HG03575 (cell line): ENCODE results near the gene ZSWIM6.

Source experiments
- ATAC-seq: cut with Tn5 transposase; IDR thresholded peaks from one replicate; pipeline ENCODE4 v1.9.1; 2021; ENCODE audit not compliant: unreplicated experiment, insufficient number of reproducible peaks, low FRiP score; ENCODE audit errors: extremely low read depth

Gene ZSWIM6

GRCh38 chr5:61460471-61460870 is 128.4 kb downstream of the ZSWIM6 start:
- ATAC-seq, result no peak

- ATAC-seq, result no peak
Observed at GRCh38 chr5:61461417-61461816, 129.4 kb downstream of the ZSWIM6 start.

- ATAC-seq, result no peak
Observed at GRCh38 chr5:61461926-61462325, 129.9 kb downstream of the ZSWIM6 start.

GRCh38 chr5:61463596-61463995 is 131.5 kb downstream of the ZSWIM6 start:
- no peak for ATAC-seq

GRCh38 chr5:61464512-61464911 is 132.5 kb downstream of the ZSWIM6 start:
- no peak for ATAC-seq

- no peak for ATAC-seq
Observed at GRCh38 chr5:61465066-61465465, 133.0 kb downstream of the ZSWIM6 start.

- ATAC-seq, result no peak
Observed at GRCh38 chr5:61465496-61465895, 133.4 kb downstream of the ZSWIM6 start.

GRCh38 chr5:61466017-61466416 is 134.0 kb downstream of the ZSWIM6 start:
- ATAC-seq, result no peak

GRCh38 chr5:61467766-61468482 is 135.9 kb downstream of the ZSWIM6 start:
- ATAC-seq, result no peak

- no peak for ATAC-seq
Observed at GRCh38 chr5:61468483-61468865, 136.4 kb downstream of the ZSWIM6 start.

- no peak for ATAC-seq
Observed at GRCh38 chr5:61471352-61471751, 139.3 kb downstream of the ZSWIM6 start.

GRCh38 chr5:61472172-61472958 is 140.3 kb downstream of the ZSWIM6 start:
- ATAC-seq, result no peak

- no peak for ATAC-seq
Observed at GRCh38 chr5:61474746-61475145, 142.7 kb downstream of the ZSWIM6 start.

- no peak for ATAC-seq
Observed at GRCh38 chr5:61477788-61478187, 145.7 kb downstream of the ZSWIM6 start.

- no peak for ATAC-seq
Observed at GRCh38 chr5:61479850-61480614, 148.0 kb downstream of the ZSWIM6 start.

GRCh38 chr5:61482980-61483379 is 150.9 kb downstream of the ZSWIM6 start:
- no peak for ATAC-seq

- ATAC-seq, result no peak
Observed at GRCh38 chr5:61486476-61486875, 154.4 kb downstream of the ZSWIM6 start.

GRCh38 chr5:61489574-61489973 is 157.5 kb downstream of the ZSWIM6 start:
- no peak for ATAC-seq

- no peak for ATAC-seq
Observed at GRCh38 chr5:61491861-61492260, 159.8 kb downstream of the ZSWIM6 start.

GRCh38 chr5:61493973-61494372 is 161.9 kb downstream of the ZSWIM6 start:
- no peak for ATAC-seq
